Activated CD4-positive, alpha-beta T cell treated with anti-CD3 and anti-CD28 coated beads, Interleukin-10, Interleukin-2, amounts not matched to agents 100 ng/mL and 50 ng/mL, durations not matched to agents 16 hours and 8 hours (primary cell): ENCODE data around the gene PTCD2.
A peak's percentile ranks its signal among the peaks of the same experiment; 100 is the strongest.

Experiments
- DNase-seq: peaks from one replicate; pipeline ENCODE4 v3.0.0-alpha.2; 2020

Gene PTCD2

DNA sequence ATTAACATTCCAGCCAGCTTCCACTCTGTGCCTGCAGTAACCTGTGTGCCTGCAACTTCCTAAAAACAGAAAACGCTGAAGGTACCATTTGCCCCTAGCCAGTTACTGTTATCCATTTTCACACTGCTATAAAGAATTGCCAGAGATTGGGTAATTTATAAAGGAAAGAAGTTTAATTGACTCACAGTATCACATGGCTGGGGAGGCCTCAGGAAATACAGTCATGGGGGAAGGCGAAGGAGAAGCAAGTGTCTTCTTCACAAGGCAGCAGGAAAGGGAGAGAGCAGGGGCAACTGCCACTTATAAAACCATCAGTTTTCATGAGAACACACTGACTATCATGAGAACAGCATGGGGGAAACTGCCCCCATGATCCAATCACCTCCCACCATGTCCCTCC lies 31.2 kb downstream of the PTCD2 start:
- DNase-seq, result no peak

DNA sequence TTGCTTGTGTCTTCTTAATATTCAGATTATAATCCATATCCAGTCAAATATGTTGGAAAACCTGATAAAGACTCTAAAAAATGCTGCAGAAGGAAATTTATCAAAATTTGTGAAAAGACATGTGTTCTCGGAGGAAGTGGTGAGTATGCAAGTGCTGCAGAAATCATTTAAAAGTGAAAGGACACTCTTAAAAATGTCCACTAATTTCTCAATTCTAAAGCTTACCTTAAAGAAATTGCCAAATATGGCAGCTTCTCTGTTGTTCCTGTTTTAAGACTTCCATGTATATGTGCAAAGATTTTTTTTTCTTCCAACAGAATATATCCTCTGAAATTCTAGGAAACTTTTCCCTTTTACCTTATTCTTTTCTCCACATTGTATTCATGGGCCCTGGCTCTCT lies 32.4 kb downstream of the PTCD2 start:
- DNase-seq, result no peak

- no peak for DNase-seq
These were observed 32.9 kb downstream of the PTCD2 start for GRCh38 chr5:72353046-72353445.

GRCh38 chr5:72355706-72356299 lies 35.6 kb downstream of the PTCD2 start:
- DNase-seq, result no peak

GRCh38 chr5:72356361-72356760 lies 36.2 kb downstream of the PTCD2 start:
- no peak for DNase-seq

DNA sequence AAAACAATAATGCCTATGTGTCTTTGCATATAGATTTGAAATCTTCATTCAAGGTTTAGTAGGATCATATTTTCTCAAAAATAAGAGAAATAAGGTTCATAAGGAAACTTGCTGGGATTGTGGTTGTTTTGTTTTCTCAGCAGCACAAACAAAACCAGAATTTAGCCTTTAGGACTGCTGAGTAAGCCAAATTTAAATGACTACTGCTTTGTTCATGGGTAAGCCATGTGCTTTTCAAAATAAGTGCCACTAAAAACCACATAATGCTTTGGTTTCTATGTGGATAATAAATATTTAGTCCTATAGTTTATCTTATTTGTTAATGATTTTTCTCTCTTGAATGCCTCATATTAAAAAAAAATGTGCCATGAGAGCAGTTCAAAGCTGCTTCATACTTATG lies 38.8 kb downstream of the PTCD2 start:
- DNase-seq, result no peak

- DNase-seq, result no peak
These were observed 39.7 kb downstream of the PTCD2 start for GRCh38 chr5:72359886-72360285.

DNA sequence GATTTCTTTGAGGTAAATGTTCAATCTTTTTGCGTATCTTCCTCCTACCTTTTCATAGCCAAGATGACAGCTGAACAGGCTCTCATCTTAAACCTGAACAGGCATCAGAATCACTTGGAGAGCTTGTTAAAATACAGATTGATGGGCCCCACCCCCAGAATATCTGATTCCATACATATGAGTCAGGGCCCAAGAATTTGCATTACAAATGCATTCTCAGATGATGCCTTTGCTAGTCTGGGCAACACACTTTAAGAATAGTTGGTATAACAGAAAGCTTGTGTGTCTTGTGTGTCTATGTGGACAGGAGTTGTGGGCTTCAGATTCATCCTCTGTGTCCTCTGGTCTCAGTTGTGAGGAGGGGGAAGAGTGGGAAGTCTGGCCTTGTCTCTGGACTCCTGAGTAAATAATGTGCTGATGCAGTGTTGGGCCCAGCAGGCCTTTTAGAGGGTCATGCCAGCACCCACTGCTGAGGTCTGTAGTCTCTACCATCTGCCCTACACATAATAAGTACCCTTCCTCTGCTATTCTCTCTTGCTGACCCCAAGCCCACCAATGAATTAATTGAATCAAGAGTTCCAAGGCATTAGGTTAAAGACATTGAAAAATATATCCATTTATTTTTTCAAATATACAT lies 43.1 kb downstream of the PTCD2 start:
- DNase-seq, result no peak

DNA sequence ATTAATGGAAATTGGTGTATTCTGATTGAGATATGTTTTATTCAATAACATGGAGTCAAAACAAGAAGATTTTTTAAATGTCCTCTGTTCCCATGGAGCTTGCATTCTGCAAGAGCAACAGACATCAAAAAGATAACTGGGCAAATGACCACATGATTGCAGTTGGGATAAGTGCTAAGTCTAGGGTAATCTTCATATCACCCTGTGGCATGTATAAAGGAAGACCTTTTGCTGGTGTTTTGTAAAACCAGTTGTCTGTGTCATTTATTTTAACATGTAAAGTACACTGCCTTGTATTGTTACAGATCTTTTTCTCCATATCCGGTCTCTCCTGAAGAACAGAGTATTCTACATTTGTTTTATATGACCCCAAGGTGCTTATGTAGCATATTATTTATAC lies 44.0 kb downstream of the PTCD2 start:
- no peak for DNase-seq

DNA sequence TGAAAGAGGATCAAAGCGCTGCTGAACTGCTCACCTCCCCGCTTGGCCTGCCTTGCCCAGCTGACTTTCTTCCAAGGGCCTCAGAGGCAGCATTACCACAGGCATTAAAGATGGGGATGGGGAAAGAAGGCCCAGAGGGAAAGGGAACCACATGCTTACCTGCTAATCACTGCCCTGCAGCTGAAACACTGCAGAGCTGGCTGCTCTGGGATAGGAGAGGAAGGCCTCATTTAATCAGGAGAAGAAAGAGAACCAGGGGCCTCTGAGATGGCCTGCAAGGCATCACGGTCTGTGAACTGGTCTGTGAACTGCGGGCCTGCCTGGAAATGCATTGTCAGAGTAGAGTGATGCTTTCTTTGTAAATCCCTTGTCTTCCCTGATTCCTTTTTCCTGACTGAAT lies 44.8 kb downstream of the PTCD2 start:
- no peak for DNase-seq

GRCh38 chr5:72366324-72366976 lies 46.3 kb downstream of the PTCD2 start:
- peak; percentile 47 for DNase-seq

- DNase-seq, result no peak
These were observed 48.1 kb downstream of the PTCD2 start for GRCh38 chr5:72368271-72368670.

DNA sequence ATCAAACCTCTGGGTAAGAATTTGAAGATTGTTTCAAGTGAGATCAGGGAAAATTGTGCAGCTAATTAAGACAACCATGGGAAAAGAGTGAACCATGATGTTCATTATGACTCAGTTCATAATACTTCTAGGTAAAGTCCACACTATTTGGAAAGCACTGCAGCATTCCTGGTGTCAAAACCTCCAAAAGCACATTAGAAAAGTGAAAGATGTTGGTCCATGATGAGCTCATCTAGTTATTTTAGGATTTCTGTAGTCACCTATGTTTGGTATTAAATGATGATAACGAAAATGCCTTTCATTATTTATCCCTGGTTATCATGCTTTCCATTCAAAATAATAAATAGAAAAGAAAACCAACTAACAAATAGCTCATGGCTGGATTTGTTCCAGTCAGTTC lies 49.1 kb downstream of the PTCD2 start:
- DNase-seq, result no peak

- DNase-seq, result no peak
These were observed 49.5 kb downstream of the PTCD2 start for GRCh38 chr5:72369711-72370110.

- no peak for DNase-seq
These were observed 52.2 kb downstream of the PTCD2 start for GRCh38 chr5:72372331-72372730.

GRCh38 chr5:72372923-72373322 lies 52.8 kb downstream of the PTCD2 start:
- no peak for DNase-seq

GRCh38 chr5:72374844-72375243 lies 54.7 kb downstream of the PTCD2 start:
- DNase-seq, result no peak

GRCh38 chr5:72376381-72376780 lies 56.2 kb downstream of the PTCD2 start:
- DNase-seq, result no peak

DNA sequence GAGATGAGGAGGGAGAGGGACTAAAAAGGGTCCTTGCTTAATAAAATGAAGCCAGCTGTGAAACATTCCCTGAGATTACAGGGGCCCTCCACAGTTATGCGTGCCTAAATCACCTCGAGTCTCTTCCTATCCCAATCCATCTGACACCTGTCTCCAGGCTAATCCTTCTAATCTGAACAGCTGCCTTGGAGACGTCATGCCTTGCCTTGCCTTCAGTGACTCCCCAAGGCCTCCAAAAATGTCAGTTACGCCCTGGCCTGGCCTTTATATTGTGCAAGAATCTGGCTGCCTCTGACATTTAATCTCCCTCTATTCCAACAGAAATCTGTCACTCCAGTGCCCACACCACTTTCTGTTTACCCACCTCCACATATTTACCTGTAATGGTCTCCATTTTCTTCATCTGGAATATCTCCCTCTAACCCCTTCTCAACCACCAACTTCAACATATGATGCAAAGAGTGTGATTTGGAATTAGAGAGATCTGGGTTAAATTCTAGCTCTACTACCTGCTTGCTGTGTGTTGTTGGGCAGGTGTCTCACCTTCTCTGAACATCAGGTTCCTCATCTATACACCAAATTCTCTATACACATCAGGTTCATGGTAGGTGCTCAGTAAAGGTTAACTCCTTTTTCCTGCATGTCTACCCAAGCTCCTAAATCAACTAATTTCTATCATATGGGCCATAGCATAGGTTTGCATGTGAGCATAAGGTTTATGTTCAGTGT lies 57.9 kb downstream of the PTCD2 start:
- no peak for DNase-seq

DNA sequence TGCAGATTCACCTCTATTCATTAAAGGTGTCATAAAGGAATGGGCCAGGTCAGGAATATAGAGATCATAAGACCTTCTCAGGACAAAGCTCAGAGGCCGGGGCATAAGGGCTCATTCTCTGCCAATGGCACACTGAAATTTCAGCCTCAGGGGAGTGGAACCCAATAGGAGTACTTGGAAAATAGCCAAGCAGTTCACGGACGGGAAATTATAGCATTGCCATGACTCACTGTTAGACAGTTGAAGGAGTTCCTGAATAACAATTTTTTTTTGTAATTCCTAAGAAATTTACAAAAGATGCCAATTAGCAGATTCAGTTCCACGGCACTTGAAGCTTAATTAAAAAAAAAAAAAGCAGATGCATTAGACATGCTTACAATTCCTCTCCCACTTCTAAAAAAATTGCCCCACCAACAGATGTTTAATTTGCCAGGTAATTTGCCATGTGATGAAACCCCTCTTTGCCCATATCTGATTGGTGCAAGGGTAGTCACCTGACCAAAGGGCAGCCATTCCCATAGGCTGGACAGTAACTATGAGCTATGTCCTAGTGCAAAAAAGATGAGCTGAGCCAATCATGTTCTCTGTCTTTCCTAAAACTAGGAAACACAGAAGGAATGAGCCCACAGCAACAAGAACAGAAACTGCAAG lies 58.6 kb downstream of the PTCD2 start:
- DNase-seq, result no peak

- no peak for DNase-seq
These were observed 59.8 kb downstream of the PTCD2 start for GRCh38 chr5:72379936-72380335.

DNA sequence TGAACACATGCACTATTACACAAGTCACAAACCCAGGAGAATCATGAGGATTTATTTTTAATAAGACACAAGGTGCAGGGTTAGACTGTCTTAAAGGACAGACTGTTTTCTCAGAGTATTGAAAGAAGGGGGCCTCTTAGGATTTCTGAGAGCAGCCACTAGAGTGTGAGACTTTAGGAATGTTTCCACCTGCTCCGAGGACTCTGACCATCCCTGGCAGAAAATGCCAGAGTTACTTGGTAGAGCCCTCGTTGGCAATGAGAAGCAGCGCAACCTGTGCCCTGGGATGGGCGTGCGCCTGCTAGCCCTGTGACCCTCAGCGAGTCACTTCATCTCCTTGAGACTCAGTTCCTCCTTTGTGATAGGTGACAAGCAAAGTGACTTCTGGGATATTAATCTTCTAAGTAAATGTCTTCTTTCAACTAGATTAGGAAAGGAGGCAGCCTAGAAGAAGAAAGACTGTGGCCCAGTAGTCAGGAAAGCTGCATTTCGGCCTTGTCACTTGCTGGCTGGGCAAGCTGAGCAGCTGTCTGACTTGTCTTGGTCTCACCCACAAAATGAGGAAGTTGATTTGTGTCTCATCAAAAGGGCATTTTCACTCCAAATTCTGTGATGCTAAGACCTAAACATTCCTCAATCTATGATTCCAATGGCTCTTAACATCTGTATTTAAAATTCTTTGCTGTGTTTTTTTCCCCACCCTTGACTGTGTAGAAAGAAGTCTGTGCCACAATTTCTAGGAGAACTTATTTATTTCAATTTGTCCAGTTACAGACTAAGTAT lies 60.5 kb downstream of the PTCD2 start:
- DNase-seq, result no peak

GRCh38 chr5:72383280-72383679 lies 63.1 kb downstream of the PTCD2 start:
- no peak for DNase-seq
